Loucy (cell line): ENCODE results near the gene SEL1L3.

Experiments
- H2AFZ ChIP-seq: fragments of 200-600 bp; sonication (generic); 2 replicates; pipeline ENCODE4 v1.6.0; 2016; ENCODE audit warnings: antibody characterized with exemption, mild to moderate bottlenecking, low read length, moderate library complexity
- H3F3A ChIP-seq: fragments of 200-600 bp; 2 replicates; pipeline ENCODE4 v1.6.0; 2016; ENCODE audit warnings: antibody characterized with exemption, low read depth, mild to moderate bottlenecking
- H3K27me3 ChIP-seq: fragments of 200-600 bp; sonication (generic); 2 replicates; pipeline ENCODE4 v1.6.1; 2014; ENCODE audit warnings: low read length, mild to moderate bottlenecking; ENCODE audit not compliant: insufficient read depth, poor library complexity, severe bottlenecking
- H3K36me3 ChIP-seq: fragments of 200-600 bp; sonication (generic); 2 replicates; pipeline ENCODE4 v1.6.1; 2016; ENCODE audit warnings: low read length; ENCODE audit not compliant: insufficient read depth
- H3K4me1 ChIP-seq: fragments of 200-600 bp; sonication (generic); 2 replicates; pipeline ENCODE4 v1.5.1; 2014; ENCODE audit warnings: low read length, mild to moderate bottlenecking; ENCODE audit not compliant: insufficient read depth, poor library complexity, severe bottlenecking
- H3K4me2 ChIP-seq: fragments of 200-600 bp; sonication (generic); 2 replicates; pipeline ENCODE4 v1.6.0; 2014; ENCODE audit warnings: antibody characterized with exemption, low read length, low read depth, mild to moderate bottlenecking; ENCODE audit not compliant: poor library complexity, severe bottlenecking
- H3K4me3 ChIP-seq: fragments of 200-600 bp; sonication (generic); 2 replicates; pipeline ENCODE4 v1.5.1; 2014; ENCODE audit warnings: low read length, mild to moderate bottlenecking, mixed read lengths; ENCODE audit not compliant: poor library complexity, severe bottlenecking
- H3K79me2 ChIP-seq: fragments of 200-600 bp; sonication (generic); 2 replicates; pipeline ENCODE4 v1.6.1; 2014; ENCODE audit warnings: low read length; ENCODE audit not compliant: insufficient read depth
- H3K9ac ChIP-seq: fragments of 200-600 bp; sonication (generic); 2 replicates; pipeline ENCODE4 v1.6.0; 2014; ENCODE audit warnings: mild to moderate bottlenecking, low read depth, low read length, moderate library complexity; ENCODE audit not compliant: poor library complexity, severe bottlenecking
- H3K9me2 ChIP-seq: fragments of 200-600 bp; sonication (generic); replicated peaks from 2 replicates; pipeline ENCODE4 v1.6.1; 2016; ENCODE audit warnings: low read depth, low read length, mixed read lengths
- H3K9me3 ChIP-seq: fragments of 200-600 bp; sonication (generic); 2 replicates; pipeline ENCODE4 v1.6.1; 2014; ENCODE audit warnings: mild to moderate bottlenecking, antibody characterized with exemption, low read length, low read depth; ENCODE audit not compliant: insufficient read depth
- H4K20me1 ChIP-seq: fragments of 200-600 bp; sonication (generic); 2 replicates; pipeline ENCODE4 v1.6.0; 2014; ENCODE audit warnings: antibody characterized with exemption, low read length, mild to moderate bottlenecking; ENCODE audit not compliant: insufficient read depth, poor library complexity, severe bottlenecking
- EZH2phosphoT487 ChIP-seq: fragments of 200-600 bp; IDR thresholded peaks from 2 replicates; pipeline ENCODE4 v1.6.1; 2018; ENCODE audit warnings: antibody characterized with exemption, mild to moderate bottlenecking, moderate library complexity, borderline replicate concordance
- TF ChIP-seq, protein P1 (sequence below): fragments of 200-600 bp; sonication (generic); conservative IDR thresholded peaks from 2 replicates; pipeline ENCODE4 v1.5.1; 2014; ENCODE audit warnings: mild to moderate bottlenecking, antibody characterized with exemption, low read length

SEL1L3 gene

DNA sequence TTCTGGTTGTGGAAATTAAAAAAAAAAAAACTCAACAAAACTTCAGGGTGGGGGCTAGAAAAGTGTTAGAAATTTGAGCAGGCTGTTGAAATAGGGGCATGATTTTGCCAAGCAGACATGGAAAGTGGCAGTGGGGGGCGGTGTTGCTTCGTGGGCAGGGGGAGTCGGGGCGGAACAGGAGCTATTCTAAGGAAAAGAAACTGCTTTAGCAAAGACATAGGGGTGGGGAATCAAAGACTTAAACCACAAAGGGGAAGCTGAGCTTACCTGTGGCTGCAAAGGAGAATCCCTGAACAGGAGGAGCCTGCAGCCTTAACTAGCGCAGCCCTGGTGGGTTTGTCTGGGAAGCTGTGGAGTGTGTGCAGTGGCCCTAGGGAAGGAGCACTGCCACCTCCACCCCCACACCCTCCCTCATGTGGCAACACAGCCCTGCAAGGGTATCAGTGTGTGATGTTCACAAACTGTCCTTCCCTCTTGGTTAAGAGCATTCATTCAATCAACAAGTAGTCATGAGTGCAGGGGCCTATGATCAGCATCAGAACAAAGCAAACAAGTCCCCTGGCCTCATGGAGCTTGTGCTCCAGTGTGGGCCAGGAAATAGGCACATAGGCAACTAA, 20.5 kb downstream of the SEL1L3 start:
- Histone ChIP-seq H3F3A (no peaks in the 10 kb centered on the region), H3K79me2 (no peaks in the 10 kb centered on the region), H2AFZ (no peak overlapping the region), H3K9me3 (no peaks in the 10 kb centered on the region), H3K4me1 (no peaks in the 10 kb centered on the region), H3K36me3 (no peaks in the 10 kb centered on the region), H3K9ac (no peak overlapping the region), H3K4me2 (no peak overlapping the region), H3K4me3 (no peak overlapping the region), H3K9me2 (no peaks in the 10 kb centered on the region), H3K27me3 (no peaks in the 10 kb centered on the region), H4K20me1 (no peaks in the 10 kb centered on the region)
- no peak for TF ChIP-seq EZH2phosphoT487
- TF ChIP-seq, protein P1, sequence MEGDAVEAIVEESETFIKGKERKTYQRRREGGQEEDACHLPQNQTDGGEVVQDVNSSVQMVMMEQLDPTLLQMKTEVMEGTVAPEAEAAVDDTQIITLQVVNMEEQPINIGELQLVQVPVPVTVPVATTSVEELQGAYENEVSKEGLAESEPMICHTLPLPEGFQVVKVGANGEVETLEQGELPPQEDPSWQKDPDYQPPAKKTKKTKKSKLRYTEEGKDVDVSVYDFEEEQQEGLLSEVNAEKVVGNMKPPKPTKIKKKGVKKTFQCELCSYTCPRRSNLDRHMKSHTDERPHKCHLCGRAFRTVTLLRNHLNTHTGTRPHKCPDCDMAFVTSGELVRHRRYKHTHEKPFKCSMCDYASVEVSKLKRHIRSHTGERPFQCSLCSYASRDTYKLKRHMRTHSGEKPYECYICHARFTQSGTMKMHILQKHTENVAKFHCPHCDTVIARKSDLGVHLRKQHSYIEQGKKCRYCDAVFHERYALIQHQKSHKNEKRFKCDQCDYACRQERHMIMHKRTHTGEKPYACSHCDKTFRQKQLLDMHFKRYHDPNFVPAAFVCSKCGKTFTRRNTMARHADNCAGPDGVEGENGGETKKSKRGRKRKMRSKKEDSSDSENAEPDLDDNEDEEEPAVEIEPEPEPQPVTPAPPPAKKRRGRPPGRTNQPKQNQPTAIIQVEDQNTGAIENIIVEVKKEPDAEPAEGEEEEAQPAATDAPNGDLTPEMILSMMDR: peak; percentile 45

DNA sequence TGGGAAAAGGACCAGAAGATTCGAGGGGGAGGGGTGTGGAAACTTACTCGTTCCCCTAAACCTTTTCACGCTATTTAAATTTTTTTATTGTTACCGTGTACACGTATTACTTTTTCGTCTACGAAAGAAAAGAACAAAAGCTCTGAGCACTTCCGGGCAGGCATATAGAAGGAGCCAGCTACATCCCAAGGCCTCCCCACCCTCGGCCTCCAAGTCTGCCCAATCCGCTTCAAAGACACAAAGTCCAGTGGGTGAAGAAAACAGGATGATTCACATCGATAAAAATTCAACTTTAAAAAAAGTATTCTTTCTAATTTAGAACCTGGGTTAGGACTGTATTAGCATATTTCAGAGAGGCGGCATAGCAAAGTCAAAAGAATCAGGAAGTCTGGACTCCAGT, 23.1 kb downstream of the SEL1L3 start:
- Histone ChIP-seq H3K4me1 (no peaks in the 10 kb centered on the region), H3K4me2 (no peak overlapping the region), H2AFZ (no peak overlapping the region), H3K9me3 (no peaks in the 10 kb centered on the region), H3K36me3 (no peaks in the 10 kb centered on the region), H3K9ac (no peak overlapping the region), H3K27me3 (no peaks in the 10 kb centered on the region), H4K20me1 (no peaks in the 10 kb centered on the region), H3K4me3 (no peak overlapping the region), H3F3A (no peaks in the 10 kb centered on the region), H3K79me2 (no peaks in the 10 kb centered on the region), H3K9me2 (no peaks in the 10 kb centered on the region)
- TF ChIP-seq, protein P1: no peak
- no peak for TF ChIP-seq EZH2phosphoT487

DNA sequence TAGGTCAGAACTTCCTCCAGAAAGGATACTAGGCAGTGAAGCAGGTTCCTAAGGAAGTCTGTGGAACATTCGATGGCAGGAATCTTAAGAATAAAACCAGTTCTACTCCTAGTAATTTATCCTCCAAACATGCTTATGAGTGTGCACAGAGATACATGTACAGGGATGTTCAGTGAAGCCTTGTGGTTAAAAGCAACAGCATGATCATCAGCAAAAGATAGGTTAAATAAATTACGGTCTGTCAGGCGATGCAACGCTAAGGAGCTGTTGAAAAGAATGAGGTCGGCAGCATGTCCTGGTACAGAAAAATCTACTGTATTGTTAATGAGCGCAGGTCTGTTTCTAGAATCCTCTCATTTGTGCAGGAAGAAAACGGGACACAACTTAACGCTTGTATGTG, 23.6 kb downstream of the SEL1L3 start:
- no peaks in the 10 kb centered on the region for H3K9me3 ChIP-seq
- no peaks in the 10 kb centered on the region for H3K79me2 ChIP-seq
- no peaks in the 10 kb centered on the region for H3F3A ChIP-seq
- no peak overlapping the region for H2AFZ ChIP-seq
- H3K4me3 ChIP-seq: no peak overlapping the region
- H3K36me3 ChIP-seq: no peaks in the 10 kb centered on the region
- no peak for TF ChIP-seq EZH2phosphoT487
- TF ChIP-seq, protein P1: no peak
- no peaks in the 10 kb centered on the region for H3K9me2 ChIP-seq
- H3K4me1 ChIP-seq: no peaks in the 10 kb centered on the region
- no peak overlapping the region for H3K4me2 ChIP-seq
- H4K20me1 ChIP-seq: no peaks in the 10 kb centered on the region
- H3K9ac ChIP-seq: no peak overlapping the region
- H3K27me3 ChIP-seq: no peaks in the 10 kb centered on the region
